ENCODE results near the gene DES. TPM values are rescaled to one million over a fixed set of nuclear protein-coding genes. Genes with fewer than 3 reads are reported as not detected.

The DES gene
- 10 to 100 TPM; 12.7 to 23.1 TPM for total RNA-seq

GRCh38 chr2:219418155-219419011 lies at the start of gene DES:
Gene DES (plus strand): TSS chr2:219418377. CDS start chr2:219418463, 86 bp downstream.
- WGBS, 2 donors = 10% methylated on average over 92 of the region's 98 CpGs; no CpG with 5 or more reads in 1 of the 2 donors
- Histone ChIP-seq H3K27ac (no peak within 1 kb of the TSS), H3K4me1 (peaks cover 10% of the 10 kb centered on the region), H3K4me3 (no peak within 1 kb of the TSS), H3K9me3 (no peaks in the 10 kb centered on the region), H3K27me3 (peaks cover 0 to 12% of the 10 kb centered on the region in 2 donors), H3K36me3 (replicated peaks in 1 of 2; ENCODE audit: insufficient read depth in 1 of 2, low read depth in 2 of 2) (no peaks in the 10 kb centered on the region)
- no peak for TF ChIP-seq CTCF (IDR thresholded peaks at IDR 0.05)
- TF ChIP-seq POLR2A (IDR thresholded peaks at IDR 0.05) = no peak
- intact Hi-C loops (cut with DNase I) = no loop called here
- ATAC-seq (peak; percentile 15), DNase-seq (peak in 1 of 4 donors; percentile 18)

- H3K36me3 ChIP-seq (replicated peaks in 1 of 2; ENCODE audit: insufficient read depth in 1 of 2, low read depth in 2 of 2) = peaks cover 0 to 3% of the 10 kb centered on the region in 2 donors
- H3K27me3 ChIP-seq = no peaks in the 10 kb centered on the region
- H3K4me3 ChIP-seq = no peak overlapping the region
- 45 to 46% methylated on average over 3 of the region's 3 CpGs for WGBS, 2 donors
- ATAC-seq (peak; percentile 80), DNase-seq (peak in 2 of 4 donors; percentile 35 to 42)
- peaks cover 8% of the 10 kb centered on the region for H3K4me1 ChIP-seq
- TF ChIP-seq CTCF (IDR thresholded peaks at IDR 0.05) (no peak), POLR2A (IDR thresholded peaks at IDR 0.05) (no peak)
- no peaks in the 10 kb centered on the region for H3K9me3 ChIP-seq
- H3K27ac ChIP-seq = peak overlapping the region; percentile 11 to 63 (median 51)
- intact Hi-C loops (cut with DNase I) = no loop called here
Measured at GRCh38 chr2:219368690-219369191, 49.4 kb upstream of the DES start.

GRCh38 chr2:219369447-219369861 lies 48.7 kb upstream of the DES start:
- Histone ChIP-seq H3K36me3 (replicated peaks in 1 of 2; ENCODE audit: insufficient read depth in 1 of 2, low read depth in 2 of 2) (peaks cover 0 to 7% of the 10 kb centered on the region in 2 donors), H3K4me1 (peaks cover 8% of the 10 kb centered on the region), H3K27me3 (no peaks in the 10 kb centered on the region), H3K9me3 (no peaks in the 10 kb centered on the region), H3K27ac (peak overlapping the region in 3 of 4 donors; percentile 11 to 63 (median 55)), H3K4me3 (no peak overlapping the region)
- peak; percentile 76 for ATAC-seq
- WGBS, 2 donors = 17 to 33% methylated on average over 2 of the region's 2 CpGs
- intact Hi-C loops (cut with DNase I) = no loop called here
- peak; percentile 55 to 69 (median 68) for DNase-seq
- TF ChIP-seq POLR2A (IDR thresholded peaks at IDR 0.05) = no peak
- TF ChIP-seq CTCF (IDR thresholded peaks at IDR 0.05) = no peak

GRCh38 chr2:219378163-219378851 lies 39.9 kb upstream of the DES start:
- no peak overlapping the region for H3K4me3 ChIP-seq
- TF ChIP-seq CTCF (IDR thresholded peaks at IDR 0.05) (no peak), POLR2A (IDR thresholded peaks at IDR 0.05) (no peak)
- DNase-seq (no peak), ATAC-seq (no peak)
- intact Hi-C loops (cut with DNase I) = loop anchor here (10.0 kb wide), 1 partner anchor 214 kb away; the partner anchor contains the start of gene NHEJ1
- no peak overlapping the region for H3K27ac ChIP-seq
- no peaks in the 10 kb centered on the region for H3K4me1 ChIP-seq
- WGBS, 2 donors = 94% methylated on average over 13 of the region's 13 CpGs
- H3K9me3 ChIP-seq = no peaks in the 10 kb centered on the region
- H3K36me3 ChIP-seq (replicated peaks in 1 of 2; ENCODE audit: insufficient read depth in 1 of 2, low read depth in 2 of 2) = peaks cover 0 to 26% of the 10 kb centered on the region in 2 donors
- no peaks in the 10 kb centered on the region for H3K27me3 ChIP-seq

Measured in body of pancreas (tissue), 4 donors.